HL-60 (cell line): ENCODE measurements around the gene RAB11FIP3.

Source experiments
- DNase-seq, 2 experiments: peaks; one replicate each; pipeline ENCODE4 v3.0.0-alpha.2; 2010 to 2020; ENCODE audit warnings: low read depth in 1 of 2, low spot score in 1 of 2
- H3K27ac ChIP-seq: fragments of 250-450 bp; sonication (Bioruptor Pico); replicated peaks from 2 replicates; pipeline ENCODE4 v1.5.1; 2020; ENCODE audit warnings: mild to moderate bottlenecking, moderate library complexity
- H3K27me3 ChIP-seq: fragments of 250-450 bp; sonication (Bioruptor Pico); 2 replicates; pipeline ENCODE4 v1.5.1; 2021; ENCODE audit warnings: mild to moderate bottlenecking, moderate library complexity; ENCODE audit not compliant: insufficient read depth, poor library complexity, severe bottlenecking
- H3K4me3 ChIP-seq: replicated peaks from 2 replicates; pipeline ENCODE4 v1.5.1; 2011; ENCODE audit warnings: mild to moderate bottlenecking, control low read depth, low read length; ENCODE audit not compliant: insufficient read depth
- GABPA ChIP-seq: IDR thresholded peaks from 2 replicates; pipeline ENCODE4 v1.6.1; 2012; ENCODE audit warnings: low read depth
- POLR2AphosphoS5 ChIP-seq: IDR thresholded peaks from 2 replicates; pipeline ENCODE4 v1.6.1; 2012; ENCODE audit warnings: low read depth
- SPI1 ChIP-seq: IDR thresholded peaks from 2 replicates; pipeline ENCODE4 v1.6.1; 2012; ENCODE audit warnings: low read depth, mild to moderate bottlenecking, borderline replicate concordance
- TF ChIP-seq, protein P1 (sequence below): IDR thresholded peaks from 2 replicates; pipeline ENCODE4 v1.6.1; 2012; ENCODE audit warnings: low read depth; ENCODE audit not compliant: insufficient replicate concordance
- TF ChIP-seq, protein P2 (sequence below): IDR thresholded peaks from one replicate; pipeline ENCODE4 v1.5.1; 2011; ENCODE audit warnings: low read length, control low read depth, inconsistent platforms; ENCODE audit not compliant: insufficient read depth

The RAB11FIP3 gene

DNA sequence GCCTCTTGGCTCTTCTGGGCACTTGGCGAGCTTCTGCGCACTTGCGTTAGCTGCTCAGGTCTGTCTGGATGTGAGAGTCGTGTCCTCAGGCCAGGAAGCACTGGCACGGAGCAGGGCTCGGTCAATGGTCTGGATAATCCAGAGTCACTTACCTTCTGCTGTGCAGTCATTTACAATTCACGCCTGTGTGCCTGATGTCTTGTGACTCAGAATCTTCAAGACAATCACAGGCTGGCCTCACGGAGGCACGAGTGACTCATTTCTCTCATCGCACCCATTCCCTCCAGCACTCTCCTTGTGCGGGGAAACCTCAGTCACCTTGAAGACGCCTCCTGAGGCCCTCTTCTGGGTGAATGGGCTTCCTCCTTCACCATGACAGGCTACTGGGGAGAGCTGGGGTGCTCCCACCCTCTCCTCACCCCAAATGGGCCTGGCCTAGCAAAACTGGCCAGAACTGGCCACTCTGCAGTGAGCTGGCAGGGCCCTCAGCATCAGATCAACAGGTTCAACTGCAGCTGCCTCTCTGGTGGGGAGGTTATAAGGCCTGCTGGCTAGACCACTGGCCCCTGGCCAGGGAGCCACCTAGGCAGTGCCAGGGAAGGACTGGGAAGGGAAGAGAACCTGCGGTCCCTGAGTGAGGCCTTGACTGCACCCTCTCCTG lies 100.2 kb downstream of the RAB11FIP3 start:
- DNase-seq: peak; percentile 44 to 73
- Histone ChIP-seq H3K27me3 (no peaks in the 10 kb centered on the region), H3K4me3 (peak overlapping the region; percentile 78), H3K27ac (peak overlapping the region; percentile 88; the same call in 1 of the 2 replicates)
- TF ChIP-seq, protein P1, sequence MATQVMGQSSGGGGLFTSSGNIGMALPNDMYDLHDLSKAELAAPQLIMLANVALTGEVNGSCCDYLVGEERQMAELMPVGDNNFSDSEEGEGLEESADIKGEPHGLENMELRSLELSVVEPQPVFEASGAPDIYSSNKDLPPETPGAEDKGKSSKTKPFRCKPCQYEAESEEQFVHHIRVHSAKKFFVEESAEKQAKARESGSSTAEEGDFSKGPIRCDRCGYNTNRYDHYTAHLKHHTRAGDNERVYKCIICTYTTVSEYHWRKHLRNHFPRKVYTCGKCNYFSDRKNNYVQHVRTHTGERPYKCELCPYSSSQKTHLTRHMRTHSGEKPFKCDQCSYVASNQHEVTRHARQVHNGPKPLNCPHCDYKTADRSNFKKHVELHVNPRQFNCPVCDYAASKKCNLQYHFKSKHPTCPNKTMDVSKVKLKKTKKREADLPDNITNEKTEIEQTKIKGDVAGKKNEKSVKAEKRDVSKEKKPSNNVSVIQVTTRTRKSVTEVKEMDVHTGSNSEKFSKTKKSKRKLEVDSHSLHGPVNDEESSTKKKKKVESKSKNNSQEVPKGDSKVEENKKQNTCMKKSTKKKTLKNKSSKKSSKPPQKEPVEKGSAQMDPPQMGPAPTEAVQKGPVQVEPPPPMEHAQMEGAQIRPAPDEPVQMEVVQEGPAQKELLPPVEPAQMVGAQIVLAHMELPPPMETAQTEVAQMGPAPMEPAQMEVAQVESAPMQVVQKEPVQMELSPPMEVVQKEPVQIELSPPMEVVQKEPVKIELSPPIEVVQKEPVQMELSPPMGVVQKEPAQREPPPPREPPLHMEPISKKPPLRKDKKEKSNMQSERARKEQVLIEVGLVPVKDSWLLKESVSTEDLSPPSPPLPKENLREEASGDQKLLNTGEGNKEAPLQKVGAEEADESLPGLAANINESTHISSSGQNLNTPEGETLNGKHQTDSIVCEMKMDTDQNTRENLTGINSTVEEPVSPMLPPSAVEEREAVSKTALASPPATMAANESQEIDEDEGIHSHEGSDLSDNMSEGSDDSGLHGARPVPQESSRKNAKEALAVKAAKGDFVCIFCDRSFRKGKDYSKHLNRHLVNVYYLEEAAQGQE: no peak
- TF ChIP-seq GABPA: no peak
- TF ChIP-seq SPI1: no peak
- TF ChIP-seq POLR2AphosphoS5: no peak
- TF ChIP-seq, protein P2, sequence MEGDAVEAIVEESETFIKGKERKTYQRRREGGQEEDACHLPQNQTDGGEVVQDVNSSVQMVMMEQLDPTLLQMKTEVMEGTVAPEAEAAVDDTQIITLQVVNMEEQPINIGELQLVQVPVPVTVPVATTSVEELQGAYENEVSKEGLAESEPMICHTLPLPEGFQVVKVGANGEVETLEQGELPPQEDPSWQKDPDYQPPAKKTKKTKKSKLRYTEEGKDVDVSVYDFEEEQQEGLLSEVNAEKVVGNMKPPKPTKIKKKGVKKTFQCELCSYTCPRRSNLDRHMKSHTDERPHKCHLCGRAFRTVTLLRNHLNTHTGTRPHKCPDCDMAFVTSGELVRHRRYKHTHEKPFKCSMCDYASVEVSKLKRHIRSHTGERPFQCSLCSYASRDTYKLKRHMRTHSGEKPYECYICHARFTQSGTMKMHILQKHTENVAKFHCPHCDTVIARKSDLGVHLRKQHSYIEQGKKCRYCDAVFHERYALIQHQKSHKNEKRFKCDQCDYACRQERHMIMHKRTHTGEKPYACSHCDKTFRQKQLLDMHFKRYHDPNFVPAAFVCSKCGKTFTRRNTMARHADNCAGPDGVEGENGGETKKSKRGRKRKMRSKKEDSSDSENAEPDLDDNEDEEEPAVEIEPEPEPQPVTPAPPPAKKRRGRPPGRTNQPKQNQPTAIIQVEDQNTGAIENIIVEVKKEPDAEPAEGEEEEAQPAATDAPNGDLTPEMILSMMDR: no peak

DNA sequence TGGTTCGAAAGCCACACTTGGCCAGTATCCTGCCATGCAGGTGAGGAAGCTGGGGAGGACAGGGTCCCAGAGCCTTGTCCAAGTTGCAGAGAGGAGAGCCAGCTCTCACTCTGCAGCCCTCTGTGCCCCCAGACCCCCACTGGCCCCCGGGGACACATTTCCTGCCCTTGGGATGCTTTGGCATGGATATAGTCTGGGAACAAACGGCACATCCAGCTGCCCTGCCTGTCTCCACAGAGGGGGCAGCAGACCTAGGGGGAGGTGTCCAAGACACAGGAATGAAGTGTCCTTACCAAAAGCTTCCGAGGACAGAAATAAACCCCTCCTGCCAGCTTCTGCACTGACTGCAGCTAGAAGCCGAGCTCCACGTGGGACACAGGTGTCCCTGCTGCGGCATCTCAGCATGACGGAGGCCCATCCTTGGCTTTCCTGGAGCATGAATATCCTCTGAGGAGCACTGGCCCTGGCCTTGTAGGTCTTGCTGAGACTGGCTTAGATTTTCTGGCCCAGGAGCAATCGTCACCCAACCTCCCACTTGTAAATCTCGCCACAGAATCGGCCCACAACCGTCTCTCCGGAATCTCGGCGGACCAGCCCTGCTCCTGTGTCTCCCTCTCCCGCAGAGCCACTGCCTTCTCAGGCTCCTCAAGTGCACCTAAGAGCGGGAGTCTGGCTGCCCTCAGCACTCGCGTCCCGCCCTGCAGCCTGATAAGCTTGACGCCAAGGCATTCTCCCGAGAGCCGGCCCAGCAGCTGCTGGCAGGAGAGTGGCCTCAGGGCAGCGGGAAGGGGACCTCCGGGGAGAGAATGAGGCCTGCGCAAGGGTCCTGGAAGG lies 100.9 kb downstream of the RAB11FIP3 start:
- Histone ChIP-seq H3K27me3 (no peaks in the 10 kb centered on the region), H3K27ac (peak overlapping the region; percentile 88), H3K4me3 (peak overlapping the region; percentile 78)
- DNase-seq: peak in 1 of 2 experiments; percentile 20
- TF ChIP-seq, protein P1: no peak
- TF ChIP-seq POLR2AphosphoS5: no peak
- TF ChIP-seq, protein P2: no peak
- TF ChIP-seq SPI1: no peak
- TF ChIP-seq GABPA: no peak

DNA sequence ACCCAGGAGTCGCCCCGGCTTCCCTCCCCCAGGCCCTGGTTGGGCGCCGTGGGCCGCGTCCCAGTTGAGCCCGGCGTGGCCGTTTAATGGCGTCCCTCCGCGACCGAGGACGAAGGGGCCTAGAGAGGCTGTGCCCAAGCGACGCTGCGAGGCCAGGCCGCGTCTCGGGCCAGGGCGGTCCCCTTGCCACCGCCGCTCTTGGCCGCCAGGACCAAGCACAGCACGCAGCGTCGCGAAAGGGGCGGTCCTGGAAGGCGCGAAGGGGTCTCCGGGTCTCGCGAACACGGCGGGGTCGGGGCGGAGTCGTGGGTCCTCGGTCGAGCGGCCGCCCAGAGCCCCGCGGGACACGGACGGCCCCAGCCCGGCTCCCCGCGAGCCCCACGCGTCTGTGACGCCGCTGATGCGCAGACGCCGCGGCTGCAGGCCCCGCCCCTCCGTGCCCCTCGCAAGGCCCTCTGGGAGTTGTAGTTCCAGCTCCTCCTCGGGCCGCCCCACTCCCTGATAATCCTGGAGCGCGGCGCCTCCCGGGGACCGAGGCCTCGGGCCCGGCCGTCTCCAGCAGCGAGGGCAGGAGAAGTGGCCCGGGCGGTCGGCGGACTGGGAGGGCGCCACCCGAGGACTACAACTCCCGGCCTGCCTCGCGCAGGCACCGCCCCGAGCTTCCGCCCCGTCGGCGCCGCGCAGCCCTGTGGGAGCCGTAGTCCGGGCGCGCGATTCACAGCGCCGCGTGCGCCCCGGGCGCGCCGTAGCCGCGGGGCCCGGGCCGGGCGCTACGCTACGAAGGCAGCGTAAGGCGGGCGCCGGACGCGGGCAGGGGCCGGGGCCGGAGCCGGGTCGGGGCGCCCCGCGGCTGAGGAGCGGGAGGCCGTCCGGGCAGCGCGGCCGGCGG lies 101.8 kb downstream of the RAB11FIP3 start, which contains the start of gene CAPN15:
CAPN15 (plus strand) TSS at position 698 of the 889 bp plus-strand sequence. CDS start 19,127 bp downstream, outside the sequence.
- Histone ChIP-seq H3K27me3 (no peaks in the 10 kb centered on the region), H3K4me3 (peak within 1 kb of the TSS; percentile 85), H3K27ac (peak within 1 kb of the TSS; percentile 91)
- no peak for TF ChIP-seq POLR2AphosphoS5
- TF ChIP-seq SPI1: peak; percentile 16; the same call in 1 of the 2 replicates
- TF ChIP-seq GABPA: peak; percentile 76
- TF ChIP-seq, protein P2: no peak
- DNase-seq: peak; percentile 84 to 91
